ENCODE measurements around the gene H3-3A.

The H3-3A gene
- total RNA-seq, result 18.6 to 58.1 (median 37.4) reads per million in 17 experiments

GRCh38 chr1:226062558-226063223, at the start of gene H3-3A:
H3-3A (plus strand) TSS chr1:226062716; CDS start chr1:226064352, 1,636 bp downstream.
- peak; percentile 97 to 100 (median 99) for DNase-seq

- no peak for DNase-seq
Observed at GRCh38 chr1:226017070-226017469, 45.4 kb upstream of the H3-3A start.

GRCh38 chr1:226019572-226019971, 42.9 kb upstream of the H3-3A start:
- DNase-seq, result no peak

- DNase-seq, result no peak
Observed at GRCh38 chr1:226021401-226021800, 41.1 kb upstream of the H3-3A start.

- no peak for DNase-seq
Observed at GRCh38 chr1:226021801-226022200, 40.7 kb upstream of the H3-3A start.

GRCh38 chr1:226023735-226024134, 38.8 kb upstream of the H3-3A start:
- DNase-seq, result no peak

- DNase-seq, result no peak
Observed at GRCh38 chr1:226026833-226027232, 35.7 kb upstream of the H3-3A start.

- peak; percentile 29 to 53 (median 44) for DNase-seq
Observed at GRCh38 chr1:226027538-226028217, 34.8 kb upstream of the H3-3A start.

- DNase-seq, result peak; percentile 73 to 93 (median 86)
Observed at GRCh38 chr1:226029093-226029496, 33.4 kb upstream of the H3-3A start.

- DNase-seq, result no peak
Observed at GRCh38 chr1:226029568-226030225, 32.8 kb upstream of the H3-3A start.

- peak; percentile 31 to 73 (median 68) for DNase-seq
Observed at GRCh38 chr1:226033582-226033981, 28.9 kb upstream of the H3-3A start.

- DNase-seq, result no peak
Observed at GRCh38 chr1:226033991-226034390, 28.5 kb upstream of the H3-3A start.

GRCh38 chr1:226034482-226034881, 28.0 kb upstream of the H3-3A start:
- peak; percentile 96 to 100 (median 98) for DNase-seq

GRCh38 chr1:226035915-226036314, 26.6 kb upstream of the H3-3A start:
- DNase-seq, result no peak

- DNase-seq, result no peak
Observed at GRCh38 chr1:226038661-226039060, 23.9 kb upstream of the H3-3A start.

GRCh38 chr1:226041419-226041818, 21.1 kb upstream of the H3-3A start:
- no peak for DNase-seq

GRCh38 chr1:226044514-226045101, 17.9 kb upstream of the H3-3A start:
- peak in 3 of 4 experiments; percentile 46 to 58 (median 48) for DNase-seq

- peak; percentile 76 to 84 (median 80) for DNase-seq
Observed at GRCh38 chr1:226046240-226046639, 16.3 kb upstream of the H3-3A start.

GRCh38 chr1:226047495-226047894, 15.0 kb upstream of the H3-3A start:
- DNase-seq, result no peak

GRCh38 chr1:226048886-226049285, 13.6 kb upstream of the H3-3A start:
- DNase-seq, result no peak

GRCh38 chr1:226050133-226050532, 12.4 kb upstream of the H3-3A start:
- no peak for DNase-seq

GRCh38 chr1:226051365-226051764, 11.2 kb upstream of the H3-3A start:
- DNase-seq, result peak; percentile 74 to 85 (median 79)

- DNase-seq, result no peak
Observed at GRCh38 chr1:226052061-226052460, 10.5 kb upstream of the H3-3A start.
